Breast epithelium (tissue), 4 donors: ENCODE data around the gene MFN2. TPM values are rescaled to one million over a fixed set of nuclear protein-coding genes. Genes with fewer than 3 reads are reported as not detected.
"Not testable (repeated sequence)": the region's sequence is repeated elsewhere in the genome, so short reads cannot be mapped to it uniquely, and the experiment has no call there.

Experiments
- DNase-seq, 2 donors: peaks; one replicate each; pipeline ENCODE4 v3.0.0-alpha.2; 2019; ENCODE audit warnings: low spot score in 2 of 2
- H3K27ac ChIP-seq, 2 donors: fragments of 200-600 bp; sonication (generic) in 1 of 2; one replicate each; pipeline ENCODE4 v1.5.1; 2016 to 2019; ENCODE audit warnings: mild to moderate bottlenecking in 1 of 2
- H3K27me3 ChIP-seq, 2 donors: fragments of 200-600 bp; sonication (generic) in 1 of 2; one replicate each; pipeline versions ENCODE4 v1.5.1 to v1.6.0; 2017 to 2019; ENCODE audit warnings: control low read depth in 1 of 2, mild to moderate bottlenecking in 1 of 2
- H3K36me3 ChIP-seq: fragments of 200-600 bp; one replicate; pipeline ENCODE4 v1.5.1; 2019
- H3K4me1 ChIP-seq, 2 donors: fragments of 200-600 bp; sonication (generic); one replicate each; pipeline ENCODE4 v1.5.1; 2016 to 2019; ENCODE audit warnings: control low read depth in 1 of 2
- H3K4me3 ChIP-seq, 3 donors: fragments of 200-600 bp; sonication (generic); 1 replicate in 2 of 3; 2 replicates in 1 of 3; pipeline ENCODE4 v1.5.1; 2016 to 2019; ENCODE audit warnings: mild to moderate bottlenecking in 3 of 3, moderate library complexity in 2 of 3
- H3K9me3 ChIP-seq, 2 donors: fragments of 200-600 bp; sonication (generic) in 1 of 2; one replicate each; pipeline ENCODE4 v1.5.1; 2016 to 2019; ENCODE audit warnings: control low read depth in 1 of 2
- POLR2A ChIP-seq: fragments of 450-650 bp; IDR thresholded peaks from one replicate; pipeline ENCODE4 v1.6.1; 2016; ENCODE audit warnings: antibody characterized with exemption, mild to moderate bottlenecking, moderate library complexity
- POLR2AphosphoS5 ChIP-seq, 3 donors: sonication (generic); formaldehyde crosslinking; IDR thresholded peaks; one replicate each; pipeline ENCODE4 v1.6.1; 2017; ENCODE audit warnings: antibody characterized with exemption in 3 of 3
- intact Hi-C: fragments of 100-400 bp; cut with DNase I; formaldehyde crosslinking; loops from one replicate; pipeline ENCODE4 v1.15.1; 2023; ENCODE audit warnings: low total_unique reads
- total RNA-seq, 3 donors: library from RNA; depleted of rRNA; stranded (reverse); fragments of >200 nt; gene quantifications; one replicate each; pipeline ENCODE4 v1.1.0, GENCODE V29; 2016
- TF ChIP-seq, protein P1 (sequence below), 3 donors: fragments of 450-650 bp; IDR thresholded peaks; one replicate each; pipeline ENCODE4 v1.5.1; 2016 to 2017; ENCODE audit warnings: antibody characterized with exemption in 3 of 3, mild to moderate bottlenecking in 3 of 3, moderate library complexity in 3 of 3

MFN2 gene
- total RNA-seq, 3 donors from 2014 or later: 51.4 to 64.9 (median 62.1) TPM

DNA sequence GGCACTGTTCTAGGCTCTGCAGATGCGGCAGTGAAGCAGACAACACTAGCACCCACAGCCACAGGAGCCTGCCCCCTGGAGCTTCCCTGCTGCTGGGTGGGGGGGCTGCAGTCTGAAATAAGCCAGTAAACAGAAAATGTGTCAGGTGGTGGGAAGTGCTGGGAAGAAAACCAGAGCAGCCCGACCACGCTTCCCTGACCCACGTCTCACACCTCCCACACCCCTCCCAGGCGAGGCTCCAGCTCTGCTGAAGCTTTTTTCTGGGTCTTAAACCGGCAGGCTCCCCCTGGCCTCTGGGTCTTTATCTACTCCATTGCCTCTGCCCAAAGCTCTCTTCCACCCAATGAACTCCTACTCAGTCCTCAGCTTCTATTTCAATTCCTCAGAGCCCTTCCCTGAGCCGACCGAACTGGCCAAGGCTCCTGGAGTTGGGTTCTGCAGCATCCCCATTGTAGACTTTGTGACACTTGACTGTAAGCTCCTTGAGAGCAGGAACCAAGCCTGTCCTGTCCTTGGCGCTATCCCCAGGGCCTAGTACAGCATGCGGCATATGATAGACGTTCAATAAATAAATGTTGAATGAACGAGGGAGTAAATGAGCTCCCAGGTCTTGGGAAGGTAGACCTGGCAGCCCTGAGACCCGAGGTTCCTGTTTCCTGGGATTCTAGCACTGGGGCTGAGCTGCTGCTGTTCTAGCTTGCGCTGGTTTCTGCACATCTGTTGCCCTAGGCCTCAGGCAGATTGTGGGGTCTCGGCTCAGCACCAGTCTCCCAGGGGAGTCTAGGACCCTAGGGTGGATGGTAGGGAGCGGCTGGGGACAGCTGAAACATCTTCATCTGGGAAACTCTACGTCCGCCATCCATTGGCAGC is 57.5 kb downstream of the MFN2 start:
- H3K4me3 ChIP-seq: no peak overlapping the region
- intact Hi-C loops: no loop called here
- H3K27ac ChIP-seq: no peak overlapping the region
- no peaks in the 10 kb centered on the region for H3K36me3 ChIP-seq
- TF ChIP-seq, protein P1, sequence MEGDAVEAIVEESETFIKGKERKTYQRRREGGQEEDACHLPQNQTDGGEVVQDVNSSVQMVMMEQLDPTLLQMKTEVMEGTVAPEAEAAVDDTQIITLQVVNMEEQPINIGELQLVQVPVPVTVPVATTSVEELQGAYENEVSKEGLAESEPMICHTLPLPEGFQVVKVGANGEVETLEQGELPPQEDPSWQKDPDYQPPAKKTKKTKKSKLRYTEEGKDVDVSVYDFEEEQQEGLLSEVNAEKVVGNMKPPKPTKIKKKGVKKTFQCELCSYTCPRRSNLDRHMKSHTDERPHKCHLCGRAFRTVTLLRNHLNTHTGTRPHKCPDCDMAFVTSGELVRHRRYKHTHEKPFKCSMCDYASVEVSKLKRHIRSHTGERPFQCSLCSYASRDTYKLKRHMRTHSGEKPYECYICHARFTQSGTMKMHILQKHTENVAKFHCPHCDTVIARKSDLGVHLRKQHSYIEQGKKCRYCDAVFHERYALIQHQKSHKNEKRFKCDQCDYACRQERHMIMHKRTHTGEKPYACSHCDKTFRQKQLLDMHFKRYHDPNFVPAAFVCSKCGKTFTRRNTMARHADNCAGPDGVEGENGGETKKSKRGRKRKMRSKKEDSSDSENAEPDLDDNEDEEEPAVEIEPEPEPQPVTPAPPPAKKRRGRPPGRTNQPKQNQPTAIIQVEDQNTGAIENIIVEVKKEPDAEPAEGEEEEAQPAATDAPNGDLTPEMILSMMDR (IDR thresholded peaks at IDR 0.05): no peak
- TF ChIP-seq POLR2AphosphoS5 (IDR thresholded peaks at IDR 0.05) (no peak), POLR2A (no peak)
- DNase-seq: no peak
- H3K9me3 ChIP-seq: no peaks in the 10 kb centered on the region
- no peaks in the 10 kb centered on the region for H3K27me3 ChIP-seq
- H3K4me1 ChIP-seq: no peaks in the 10 kb centered on the region

DNA sequence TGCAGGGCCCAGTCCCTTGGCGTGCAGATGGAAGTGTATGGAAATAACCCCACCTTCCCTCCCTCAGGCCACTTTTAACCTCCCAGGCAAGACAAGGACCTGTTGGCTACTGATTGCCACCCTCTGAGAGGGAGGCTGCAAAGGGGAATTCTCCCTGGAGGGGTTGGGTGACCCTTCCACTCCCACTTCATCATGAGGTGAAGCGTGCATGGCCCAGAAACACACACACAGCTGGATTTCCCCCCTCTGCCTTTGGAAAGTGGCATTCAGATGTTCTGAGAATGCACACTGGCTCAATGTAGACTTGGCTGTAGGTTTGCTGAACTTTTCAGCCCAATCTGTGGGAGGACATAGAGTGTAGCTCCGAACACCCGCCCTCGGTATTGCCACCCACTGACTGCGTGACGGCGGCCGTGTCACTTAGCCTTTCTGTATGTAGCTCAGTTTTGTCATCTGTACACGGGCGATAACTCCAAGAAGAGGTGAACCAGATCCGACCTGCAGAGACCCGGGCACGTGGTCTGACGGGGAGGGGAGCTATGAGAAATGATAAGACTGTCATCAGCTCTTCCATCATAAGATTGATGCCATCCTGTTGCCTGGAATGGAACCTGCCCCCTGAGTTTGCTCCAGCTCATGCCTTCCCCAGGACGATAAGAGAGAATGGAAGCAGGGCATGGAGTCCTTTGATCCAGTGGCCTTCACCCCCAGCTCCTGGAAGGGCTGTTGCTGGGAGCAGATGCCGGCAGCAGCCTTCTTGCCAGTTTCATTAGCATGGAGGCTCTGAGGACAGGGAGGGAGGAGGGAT is 58.3 kb downstream of the MFN2 start:
- no peak for TF ChIP-seq POLR2A
- intact Hi-C loops: no loop called here
- DNase-seq: no peak

DNA sequence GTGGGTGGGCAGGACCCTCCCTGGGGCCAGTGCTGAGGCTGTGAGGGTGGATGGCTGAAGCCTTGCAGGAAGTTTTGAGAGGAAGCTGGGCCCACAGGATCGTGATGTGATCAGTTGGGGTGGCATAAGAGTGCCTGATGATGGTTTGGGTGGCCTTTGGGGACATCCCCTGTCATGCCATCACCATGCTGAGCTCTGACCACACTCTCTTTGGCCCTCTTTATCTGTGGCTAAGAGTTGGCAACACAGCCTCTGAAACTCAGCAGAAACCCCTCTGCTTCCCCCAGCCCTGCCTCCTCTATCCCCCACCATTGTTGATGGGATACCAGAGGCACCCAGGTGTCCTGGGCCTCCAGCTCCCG is 58.9 kb downstream of the MFN2 start:
- H3K27me3 ChIP-seq: no peaks in the 10 kb centered on the region
- no peak for TF ChIP-seq POLR2AphosphoS5 (IDR thresholded peaks at IDR 0.05)
- TF ChIP-seq, protein P1 (IDR thresholded peaks at IDR 0.05): no peak
- TF ChIP-seq POLR2A: no peak
- no peak overlapping the region for H3K4me3 ChIP-seq
- H3K36me3 ChIP-seq: no peaks in the 10 kb centered on the region
- H3K27ac ChIP-seq: no peak overlapping the region
- intact Hi-C loops: no loop called here
- H3K9me3 ChIP-seq: no peaks in the 10 kb centered on the region
- no peak for DNase-seq
- H3K4me1 ChIP-seq: no peaks in the 10 kb centered on the region

More for the DNA sequence above, 58.3 kb downstream of the MFN2 start:
- no peaks in the 10 kb centered on the region for H3K27me3 ChIP-seq
- H3K4me1 ChIP-seq: no peaks in the 10 kb centered on the region
- H3K9me3 ChIP-seq: no peaks in the 10 kb centered on the region
- H3K36me3 ChIP-seq: no peaks in the 10 kb centered on the region
- H3K4me3 ChIP-seq: no peak overlapping the region
- no peak overlapping the region for H3K27ac ChIP-seq

DNA sequence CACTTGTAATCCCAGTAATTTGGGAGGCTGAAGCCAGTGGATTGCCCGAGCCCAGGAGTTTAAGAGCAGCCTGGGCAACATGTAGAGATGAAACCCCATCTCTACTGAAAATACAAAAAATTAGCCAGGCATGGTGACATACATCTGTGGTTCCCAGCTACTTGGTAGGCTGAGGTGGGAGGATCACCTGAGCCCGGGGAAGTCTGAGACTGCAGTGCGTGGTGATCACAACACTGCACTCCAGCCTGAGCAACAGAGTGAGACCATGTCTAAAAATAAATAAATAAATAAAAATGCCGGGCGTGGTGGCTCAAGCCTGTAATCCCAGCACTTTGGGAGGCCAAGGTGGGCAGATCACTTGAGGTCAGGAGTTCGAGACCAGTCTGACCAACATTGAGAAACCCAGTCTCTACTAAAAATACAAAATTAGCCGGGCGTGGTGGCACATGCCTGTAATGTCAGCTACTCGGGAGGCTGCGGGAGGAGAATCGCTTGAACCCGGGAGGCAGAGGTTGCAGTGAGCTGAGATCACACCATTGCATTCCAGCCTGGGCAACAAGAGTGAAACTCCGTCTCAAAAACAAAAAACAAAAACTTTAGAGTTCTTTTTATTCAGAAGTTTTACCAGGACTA is 59.7 kb downstream of the MFN2 start:
- H3K27me3 ChIP-seq, H3K4me1 ChIP-seq, H3K9me3 ChIP-seq, H3K27ac ChIP-seq, DNase-seq, H3K36me3 ChIP-seq, H3K4me3 ChIP-seq, intact Hi-C loops: not testable (repeated sequence)

DNA sequence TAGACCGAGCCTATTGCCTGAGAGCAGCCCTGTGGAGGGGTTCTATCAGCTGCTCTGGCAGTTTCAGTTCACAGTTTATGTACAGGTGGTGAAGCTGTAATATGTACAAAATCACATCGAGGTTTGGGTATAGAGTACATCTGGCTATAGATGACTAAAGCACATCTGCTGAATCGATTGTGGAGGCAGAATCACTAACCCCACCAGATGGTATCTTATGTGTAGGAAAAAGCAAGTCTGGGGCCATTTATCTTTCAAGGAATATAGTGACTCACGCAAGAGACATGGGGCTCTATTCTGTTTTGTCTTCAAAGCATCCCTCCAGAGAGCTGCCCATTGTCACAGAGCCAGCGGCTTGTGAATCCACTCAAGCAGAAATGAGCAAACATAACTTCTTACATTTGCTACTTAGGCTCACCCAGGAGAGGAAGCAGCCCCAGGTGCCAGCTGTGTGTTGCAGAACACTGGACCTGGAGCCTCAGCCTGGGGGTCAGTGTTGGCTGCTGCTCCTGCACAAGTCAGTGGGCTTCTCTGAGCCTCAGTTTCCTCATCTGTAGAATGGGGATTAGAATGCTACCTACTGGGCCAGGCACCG is 60.3 kb downstream of the MFN2 start:
- DNase-seq: no peak
- H3K4me3 ChIP-seq: no peak overlapping the region
- no peaks in the 10 kb centered on the region for H3K36me3 ChIP-seq
- intact Hi-C loops: no loop called here
- H3K27me3 ChIP-seq: no peaks in the 10 kb centered on the region
- TF ChIP-seq, protein P1 (IDR thresholded peaks at IDR 0.05): no peak
- TF ChIP-seq POLR2AphosphoS5 (IDR thresholded peaks at IDR 0.05) (no peak), POLR2A (no peak)
- H3K4me1 ChIP-seq: no peaks in the 10 kb centered on the region
- no peaks in the 10 kb centered on the region for H3K9me3 ChIP-seq
- no peak overlapping the region for H3K27ac ChIP-seq

DNA sequence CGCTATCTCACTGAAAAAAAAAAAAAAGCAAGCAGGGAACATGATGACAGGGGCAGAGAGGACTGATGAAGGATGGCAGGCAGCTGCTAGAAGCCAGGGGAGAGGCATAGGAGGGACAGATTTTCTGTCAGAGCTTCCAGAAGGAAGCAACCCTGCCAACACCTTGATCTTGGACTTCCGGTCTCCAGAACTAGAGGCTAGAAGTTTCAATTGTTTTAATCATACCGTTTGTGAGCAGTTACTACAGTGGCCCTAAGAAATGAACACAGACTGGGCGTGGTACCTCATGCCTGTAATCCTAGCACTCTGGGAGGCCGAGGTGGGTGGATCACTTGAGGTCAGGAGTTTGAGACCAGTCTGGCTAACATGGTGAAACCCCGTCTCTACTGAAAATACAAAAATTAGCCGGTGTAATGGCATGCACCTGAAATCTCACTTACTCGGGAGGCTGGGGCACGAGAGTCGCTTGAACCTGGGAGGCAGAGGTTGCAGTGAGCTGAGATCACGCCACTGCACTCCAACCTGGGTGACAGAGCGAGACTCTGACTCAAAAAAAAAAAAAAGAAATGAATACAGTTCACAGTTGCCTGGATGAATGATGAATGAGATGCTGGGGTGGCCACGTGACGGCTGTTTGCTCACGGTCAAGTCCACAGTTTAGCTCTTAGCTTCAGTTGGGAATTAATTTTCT is 64.1 kb downstream of the MFN2 start:
- H3K4me1 ChIP-seq, DNase-seq, H3K9me3 ChIP-seq, H3K36me3 ChIP-seq, H3K27me3 ChIP-seq, intact Hi-C loops, H3K4me3 ChIP-seq, H3K27ac ChIP-seq: not testable (repeated sequence)
